Liver (tissue), 3 donors: ENCODE measurements around the gene PGBD5.

ENCODE experiments used
- EGR1 ChIP-seq, 2 donors: IDR thresholded peaks; 2 replicates each; pipeline ENCODE4 v1.6.1; 2016 to 2018; ENCODE audit warnings: antibody characterized with exemption in 2 of 2, low read depth in 2 of 2
- RAD21 ChIP-seq, 2 donors: IDR thresholded peaks; 2 replicates each; pipeline ENCODE4 v1.6.1; 2016; ENCODE audit warnings: antibody characterized with exemption in 2 of 2, mild to moderate bottlenecking in 2 of 2
- SP1 ChIP-seq: IDR thresholded peaks from 2 replicates; pipeline ENCODE4 v1.6.1; 2018; ENCODE audit warnings: antibody characterized with exemption, mild to moderate bottlenecking
- TF ChIP-seq, protein P1 (sequence below): fragments of 150-350 bp; IDR thresholded peaks from 2 replicates; pipeline ENCODE4 v1.5.1; 2017; ENCODE audit warnings: improper control_type of control experiment, low read depth, low read length; ENCODE audit not compliant: missing input control
- donor health status: healthy.
- donor health status: healthy.

DNA sequence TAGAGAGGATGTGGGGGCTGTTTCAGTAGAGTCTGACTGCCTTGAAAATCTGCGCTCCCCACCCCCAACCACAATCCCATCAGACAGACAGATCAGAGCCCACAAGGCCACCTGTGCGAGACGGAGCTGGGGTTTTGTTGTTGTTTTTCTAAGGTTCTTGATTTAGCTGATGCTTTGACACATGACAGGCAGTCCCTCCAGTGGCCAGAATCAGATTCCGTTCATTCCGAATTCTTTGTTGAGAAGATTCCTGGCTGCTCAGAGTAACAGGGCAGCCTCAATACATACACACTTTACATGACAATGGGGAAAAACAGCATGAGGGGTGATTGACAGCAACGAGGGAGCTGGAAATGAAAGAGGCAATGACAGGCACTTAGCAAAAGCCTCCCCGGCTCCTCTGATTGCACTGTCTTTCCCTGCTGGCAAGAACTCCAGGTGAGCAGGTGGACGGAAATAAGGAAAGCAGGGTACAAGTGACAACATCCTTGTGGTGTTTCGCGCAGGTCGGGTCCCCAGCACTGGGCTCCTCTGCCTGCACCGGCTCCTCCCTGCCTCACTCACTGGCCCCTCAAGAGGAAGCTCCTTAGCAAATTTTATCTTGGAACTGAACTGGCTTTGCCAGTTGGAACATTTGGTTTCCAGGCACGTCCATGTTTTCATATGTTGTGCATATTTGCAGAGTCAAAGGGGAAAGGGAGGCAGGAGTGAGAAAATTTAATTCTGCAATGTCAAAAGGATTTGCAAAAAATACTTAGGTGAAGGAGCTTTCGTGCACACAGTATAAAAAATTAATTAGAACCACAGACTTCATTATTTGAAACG lies 148.7 kb downstream of the PGBD5 start:
- TF ChIP-seq, protein P1, sequence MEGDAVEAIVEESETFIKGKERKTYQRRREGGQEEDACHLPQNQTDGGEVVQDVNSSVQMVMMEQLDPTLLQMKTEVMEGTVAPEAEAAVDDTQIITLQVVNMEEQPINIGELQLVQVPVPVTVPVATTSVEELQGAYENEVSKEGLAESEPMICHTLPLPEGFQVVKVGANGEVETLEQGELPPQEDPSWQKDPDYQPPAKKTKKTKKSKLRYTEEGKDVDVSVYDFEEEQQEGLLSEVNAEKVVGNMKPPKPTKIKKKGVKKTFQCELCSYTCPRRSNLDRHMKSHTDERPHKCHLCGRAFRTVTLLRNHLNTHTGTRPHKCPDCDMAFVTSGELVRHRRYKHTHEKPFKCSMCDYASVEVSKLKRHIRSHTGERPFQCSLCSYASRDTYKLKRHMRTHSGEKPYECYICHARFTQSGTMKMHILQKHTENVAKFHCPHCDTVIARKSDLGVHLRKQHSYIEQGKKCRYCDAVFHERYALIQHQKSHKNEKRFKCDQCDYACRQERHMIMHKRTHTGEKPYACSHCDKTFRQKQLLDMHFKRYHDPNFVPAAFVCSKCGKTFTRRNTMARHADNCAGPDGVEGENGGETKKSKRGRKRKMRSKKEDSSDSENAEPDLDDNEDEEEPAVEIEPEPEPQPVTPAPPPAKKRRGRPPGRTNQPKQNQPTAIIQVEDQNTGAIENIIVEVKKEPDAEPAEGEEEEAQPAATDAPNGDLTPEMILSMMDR = no peak
- TF ChIP-seq EGR1 (IDR thresholded peaks at IDR 0.05; ENCODE audit: low read depth in 2 of 2) = no peak
- TF ChIP-seq SP1 = no peak
- no peak for TF ChIP-seq RAD21 (IDR thresholded peaks at IDR 0.05)
